HUES64 (cell line): ENCODE data around the gene ZNF443. TPM values are rescaled to one million over a fixed set of nuclear protein-coding genes. Genes with fewer than 3 reads are reported as not detected.
"Not testable (repeated sequence)": the region's sequence is repeated elsewhere in the genome, so short reads cannot be mapped to it uniquely, and the experiment has no call there.

Experiments used
- H3K27ac ChIP-seq: 2 replicates; pipeline ENCODE4 v1.7.0; 2013; ENCODE audit warnings: low read depth, low read length, inconsistent platforms
- H3K27me3 ChIP-seq: 2 replicates; pipeline ENCODE4 v1.6.1; 2013; ENCODE audit warnings: mild to moderate bottlenecking, low read length; ENCODE audit not compliant: insufficient read depth
- H3K36me3 ChIP-seq: 2 replicates; pipeline ENCODE4 v1.6.1; 2013; ENCODE audit warnings: mild to moderate bottlenecking, low read length; ENCODE audit not compliant: insufficient read depth
- H3K4me1 ChIP-seq: 2 replicates; pipeline ENCODE4 v1.6.1; 2013; ENCODE audit warnings: mild to moderate bottlenecking, low read length, moderate library complexity; ENCODE audit not compliant: insufficient read depth
- H3K4me3 ChIP-seq: 2 replicates; pipeline ENCODE4 v1.5.1; 2013; ENCODE audit warnings: mild to moderate bottlenecking, low read length, moderate library complexity
- H3K9ac ChIP-seq: 2 replicates; pipeline ENCODE4 v1.6.1; 2013; ENCODE audit warnings: mild to moderate bottlenecking, low read depth, low read length
- H3K9me3 ChIP-seq: 2 replicates; pipeline ENCODE4 v1.6.1; 2013; ENCODE audit warnings: low read depth, low read length; ENCODE audit not compliant: insufficient read depth
- WGBS: fragments of 150-250, 120-280 bp; methylation state at CpG from one replicate; pipeline ENCODE4 v1.1.7; 2013; ENCODE audit warnings: missing lambda C conversion rate; 5-methylcytosine and 5-hydroxymethylcytosine counted together
- polyA plus RNA-seq, 2 experiments: library from polyadenylated mRNA; stranded (reverse); fragments of 50-300 nt; gene quantifications; one replicate each; pipeline ENCODE4 v1.2.3, GENCODE V29; 2013

Gene ZNF443
- 4.9 TPM for polyA plus RNA-seq (2013, experiment 1 of 2)
- polyA plus RNA-seq (2013, experiment 2 of 2), result 6.0 TPM

DNA sequence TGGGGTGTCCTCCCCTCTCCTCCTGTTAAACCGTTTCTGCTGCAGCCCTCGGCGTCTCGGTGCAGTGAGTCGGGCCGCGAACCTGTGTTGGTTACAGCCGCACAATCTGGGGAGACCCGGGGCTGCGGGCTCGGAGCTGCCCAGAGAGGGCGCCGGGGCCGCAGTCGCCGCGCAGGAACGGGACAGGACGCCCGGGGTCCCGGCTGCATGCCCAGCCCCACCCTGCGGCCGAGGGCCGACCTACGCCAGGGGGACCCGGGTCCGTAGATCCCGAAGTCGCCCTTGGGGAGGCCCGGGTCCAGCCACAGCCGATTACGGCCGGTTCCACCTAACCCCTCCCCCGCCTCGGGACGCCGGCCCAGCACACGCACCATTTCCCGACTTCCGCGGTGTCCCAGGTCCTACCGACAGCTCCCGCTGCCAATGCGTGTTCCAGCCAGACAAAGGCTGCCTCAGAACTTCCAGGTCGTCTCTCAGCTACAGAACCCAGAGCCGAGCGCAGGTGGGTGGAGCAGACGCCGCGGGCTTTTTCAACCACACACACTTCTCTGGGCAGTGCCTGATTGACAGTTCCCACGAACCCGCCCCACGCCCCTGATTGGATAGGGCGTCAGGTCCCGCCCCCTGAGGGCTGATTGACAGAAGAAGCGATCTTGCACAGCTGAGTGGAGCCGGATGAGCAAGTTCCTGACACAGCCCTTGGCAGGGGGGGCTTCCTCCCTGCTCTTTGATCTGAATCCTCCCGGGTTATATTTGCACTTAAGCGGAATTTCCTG is at the start of gene ZNF443:
ZNF443 (minus strand) TSS at position 481 of the 776 bp plus-strand sequence; CDS start at position 374, 107 bp downstream.
- Histone ChIP-seq H3K27me3 (no peaks in the 10 kb centered on the region), H3K27ac (peak within 1 kb of the TSS; percentile 88), H3K9me3 (no peaks in the 10 kb centered on the region), H3K4me1 (no peaks in the 10 kb centered on the region), H3K9ac (peak within 1 kb of the TSS; percentile 88), H3K36me3 (no peaks in the 10 kb centered on the region), H3K4me3 (peak within 1 kb of the TSS; percentile 92)
- under 1% methylated on average over 59 of the region's 59 CpGs for WGBS

DNA sequence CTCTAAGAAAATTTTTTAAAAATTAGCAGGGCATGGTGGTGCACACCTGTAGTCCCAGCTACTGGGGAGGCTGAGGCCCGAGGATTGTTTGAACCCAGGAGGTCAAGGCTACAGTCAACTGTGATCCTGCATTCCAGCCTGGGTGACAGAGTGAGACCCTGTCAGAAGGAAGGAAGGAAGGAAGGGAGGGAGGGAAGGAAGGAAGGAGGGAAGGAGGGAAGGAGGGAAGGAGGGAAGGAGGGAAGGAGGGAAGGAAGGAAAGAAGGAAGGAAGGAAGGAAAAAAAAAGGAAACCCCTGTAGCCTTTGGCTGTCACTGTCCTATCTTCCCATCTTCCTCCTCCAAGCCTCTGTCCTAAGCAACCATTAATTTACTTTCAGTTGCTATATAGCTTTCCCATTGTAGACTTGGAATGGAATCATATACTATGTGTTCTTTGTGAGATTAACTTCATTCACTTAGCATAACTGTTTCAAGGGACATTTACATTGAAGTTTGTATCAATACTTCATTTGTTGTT is 45.5 kb upstream of the ZNF443 start:
- H3K27ac ChIP-seq, H3K9me3 ChIP-seq, H3K4me3 ChIP-seq, H3K36me3 ChIP-seq, H3K27me3 ChIP-seq, H3K9ac ChIP-seq, H3K4me1 ChIP-seq: not testable (repeated sequence)
- WGBS, result 89% methylated on average over 1 of the region's 1 CpG

DNA sequence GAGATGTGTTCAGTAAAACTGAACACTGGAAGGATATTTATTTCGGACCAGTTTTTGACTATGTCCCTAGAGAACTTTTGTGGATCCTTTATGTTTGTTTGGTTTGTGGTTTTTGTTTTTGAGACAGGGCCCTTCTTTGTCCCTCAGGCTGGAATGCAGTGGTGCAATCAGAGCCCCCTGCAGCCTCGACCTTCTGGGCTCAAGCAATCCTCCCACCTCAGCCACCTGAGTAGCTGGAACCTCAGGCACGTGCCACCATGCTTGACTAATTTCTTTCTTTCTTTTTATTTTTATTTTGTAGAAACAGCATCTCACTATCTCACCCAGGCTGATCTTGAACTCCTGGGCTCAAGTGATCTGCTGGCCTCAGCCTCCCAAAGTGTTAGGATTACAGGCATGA is 44.8 kb upstream of the ZNF443 start:
- Histone ChIP-seq H3K9me3 (no peaks in the 10 kb centered on the region), H3K27ac (no peak overlapping the region), H3K9ac (no peak overlapping the region), H3K36me3 (no peaks in the 10 kb centered on the region), H3K27me3 (peaks cover 8% of the 10 kb centered on the region), H3K4me3 (peak overlapping the region; percentile 81; the same call in 1 of the 2 replicates), H3K4me1 (peaks cover 5% of the 10 kb centered on the region; the same call in 1 of the 2 replicates)
- 59% methylated on average over 3 of the region's 3 CpGs for WGBS

DNA sequence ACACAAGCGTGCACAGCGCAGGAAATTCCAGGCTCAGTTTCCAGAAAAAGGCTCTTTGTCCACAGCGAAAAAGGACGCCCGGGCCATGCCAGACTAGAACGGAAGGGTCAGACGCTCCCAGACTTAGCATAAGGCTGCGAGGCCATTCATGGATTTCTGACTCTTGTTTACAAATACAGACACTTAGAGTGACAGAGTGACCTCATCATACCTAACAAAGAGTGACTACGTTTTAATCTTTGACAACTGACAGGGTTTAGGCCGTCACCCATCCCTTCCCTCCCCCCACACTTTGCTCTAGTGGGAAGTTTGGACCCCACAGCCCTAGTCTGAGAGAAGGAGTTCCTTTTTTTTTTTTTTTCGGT is 44.2 kb upstream of the ZNF443 start:
- 3% methylated on average over 11 of the region's 11 CpGs for WGBS
- no peak overlapping the region for H3K27ac ChIP-seq
- peak overlapping the region; percentile 81 for H3K4me3 ChIP-seq
- no peaks in the 10 kb centered on the region for H3K36me3 ChIP-seq
- H3K9me3 ChIP-seq, result no peaks in the 10 kb centered on the region
- H3K27me3 ChIP-seq, result peaks cover 8% of the 10 kb centered on the region
- peak overlapping the region; percentile 16; the same call in 1 of the 2 replicates for H3K9ac ChIP-seq
- peaks cover 5% of the 10 kb centered on the region; the same call in 1 of the 2 replicates for H3K4me1 ChIP-seq

DNA sequence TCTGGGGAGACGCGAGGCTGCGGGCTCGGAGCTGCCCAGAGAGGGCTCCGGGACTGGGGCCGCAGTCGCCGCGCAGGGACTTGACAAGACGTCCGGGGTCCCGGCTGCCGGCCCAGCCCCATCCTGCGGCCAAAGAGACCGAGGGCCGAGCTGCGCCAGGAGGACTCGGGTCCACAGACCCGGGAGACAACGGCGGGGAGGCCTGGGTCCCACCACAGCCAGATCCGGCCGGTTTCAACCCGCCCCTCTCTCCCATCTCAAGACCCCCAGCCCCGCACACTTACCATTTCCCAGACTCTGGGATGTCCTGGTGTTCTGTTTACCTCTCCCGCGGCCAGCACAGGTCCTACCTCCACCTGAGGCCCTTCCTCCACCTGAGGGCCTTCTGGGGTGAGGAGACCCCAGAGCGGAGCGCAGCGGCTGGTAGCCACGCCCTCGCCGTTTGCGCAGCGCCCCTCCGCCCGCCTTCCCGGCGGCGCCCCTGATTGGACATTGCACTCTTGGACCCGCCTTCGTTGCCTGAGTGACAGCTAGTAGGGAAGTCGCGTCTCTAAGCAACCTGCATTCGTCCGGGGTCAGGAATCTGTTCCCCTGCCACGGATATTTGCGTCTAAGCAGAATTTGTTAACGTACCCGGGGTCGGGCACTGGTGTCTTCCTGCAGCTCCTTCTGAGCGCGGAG is 43.7 kb upstream of the ZNF443 start, which contains the start of gene ZNF709:
ZNF709 (minus strand) TSS at position 446 of the 681 bp plus-strand sequence; CDS start at position 287, 159 bp downstream.
- peak within 1 kb of the TSS; percentile 70 for H3K9ac ChIP-seq
- H3K27me3 ChIP-seq, result peaks cover 8% of the 10 kb centered on the region
- H3K27ac ChIP-seq, result no peak within 1 kb of the TSS
- H3K4me1 ChIP-seq, result peaks cover 5% of the 10 kb centered on the region; the same call in 1 of the 2 replicates
- under 1% methylated on average over 53 of the region's 53 CpGs for WGBS
- peak within 1 kb of the TSS; percentile 81 for H3K4me3 ChIP-seq
- no peaks in the 10 kb centered on the region for H3K9me3 ChIP-seq
- H3K36me3 ChIP-seq, result no peaks in the 10 kb centered on the region

DNA sequence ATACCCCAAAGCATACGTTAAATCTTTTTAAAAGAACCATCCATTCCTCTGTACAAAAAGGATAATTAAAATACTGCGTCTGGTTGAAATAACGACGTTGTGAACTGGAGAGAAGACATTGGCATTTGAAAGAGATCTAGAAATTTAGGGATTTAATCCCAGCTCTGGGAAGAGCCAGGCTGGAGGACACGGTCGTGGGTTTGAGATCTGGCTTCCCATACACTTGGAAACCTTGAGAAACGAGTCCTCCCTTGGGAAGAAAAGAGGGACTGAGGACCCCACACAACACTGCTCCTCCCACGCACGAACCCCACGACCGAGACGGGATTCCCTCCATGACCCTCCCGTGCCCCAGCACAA is 43.2 kb upstream of the ZNF443 start:
- Histone ChIP-seq H3K4me1 (peaks cover 5% of the 10 kb centered on the region; the same call in 1 of the 2 replicates), H3K9me3 (no peaks in the 10 kb centered on the region), H3K9ac (peak overlapping the region; percentile 70), H3K27me3 (peaks cover 8% of the 10 kb centered on the region), H3K36me3 (no peaks in the 10 kb centered on the region), H3K27ac (no peak overlapping the region), H3K4me3 (peak overlapping the region; percentile 81)
- WGBS, result 3% methylated on average over 13 of the region's 13 CpGs

DNA sequence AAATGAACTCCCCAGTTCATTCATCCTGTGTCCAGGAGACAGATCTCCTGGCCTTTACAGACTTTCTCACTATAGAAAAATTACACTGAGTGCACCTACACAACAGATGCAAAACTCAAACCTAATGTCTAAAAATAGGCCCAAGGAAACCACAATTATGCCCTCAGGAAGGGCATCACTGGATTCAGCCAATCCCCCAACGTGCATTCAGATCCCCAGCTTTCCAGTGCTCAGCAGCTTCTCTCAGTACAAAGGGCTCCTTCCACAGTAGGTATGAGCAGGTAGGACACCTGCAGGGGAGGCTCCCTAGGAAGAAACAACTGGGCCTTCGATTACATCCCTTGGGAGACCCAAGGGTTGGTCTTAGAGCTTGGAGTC is 41.7 kb upstream of the ZNF443 start:
- Histone ChIP-seq H3K4me1 (peaks cover 5% of the 10 kb centered on the region; the same call in 1 of the 2 replicates), H3K4me3 (no peak overlapping the region; the same call in 1 of the 2 replicates), H3K9me3 (no peaks in the 10 kb centered on the region), H3K27me3 (peaks cover 8% of the 10 kb centered on the region), H3K27ac (no peak overlapping the region), H3K9ac (no peak overlapping the region), H3K36me3 (no peaks in the 10 kb centered on the region)
- WGBS, result 85% methylated on average over 2 of the region's 2 CpGs

DNA sequence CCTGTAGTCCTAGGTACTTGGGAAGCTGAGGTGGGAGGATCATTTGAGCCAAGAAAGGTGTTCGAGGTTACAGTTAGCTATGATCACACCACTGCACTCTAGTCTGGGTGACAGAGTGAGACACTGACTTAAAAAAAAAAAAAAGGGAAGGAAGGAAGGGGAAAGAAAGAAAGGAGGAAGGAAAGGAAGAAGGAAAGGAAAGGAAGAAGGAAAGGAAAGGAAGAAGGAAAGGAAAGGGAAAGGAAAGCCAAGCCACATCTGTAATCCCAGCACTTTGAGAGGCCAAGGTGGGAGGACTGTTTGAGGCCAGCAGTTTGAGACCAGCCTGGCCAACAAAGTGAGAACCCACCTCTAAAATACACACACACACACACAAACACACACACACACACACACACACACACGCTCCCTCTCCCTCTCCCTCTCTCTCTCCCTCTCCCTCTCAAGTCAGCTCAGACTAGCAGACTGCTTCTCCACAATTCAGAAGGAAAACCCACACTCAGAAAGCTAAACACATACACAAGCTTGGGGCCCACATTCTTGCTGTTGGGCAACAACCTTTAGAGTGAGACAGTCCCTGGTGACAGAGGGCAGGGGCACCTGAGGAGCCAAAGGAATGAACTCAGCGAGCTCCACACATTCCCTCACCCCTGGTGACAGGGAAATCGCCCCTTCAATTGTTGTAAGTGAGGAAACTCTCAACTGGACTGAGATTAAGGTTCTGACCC is 41.1 kb upstream of the ZNF443 start:
- H3K9ac ChIP-seq, result no peak overlapping the region
- 84% methylated on average over 4 of the region's 4 CpGs for WGBS
- H3K4me1 ChIP-seq, result peaks cover 5% of the 10 kb centered on the region; the same call in 1 of the 2 replicates
- no peak overlapping the region for H3K4me3 ChIP-seq
- H3K27me3 ChIP-seq, result peaks cover 8% of the 10 kb centered on the region
- no peaks in the 10 kb centered on the region for H3K36me3 ChIP-seq
- H3K27ac ChIP-seq, result no peak overlapping the region
- no peaks in the 10 kb centered on the region for H3K9me3 ChIP-seq

DNA sequence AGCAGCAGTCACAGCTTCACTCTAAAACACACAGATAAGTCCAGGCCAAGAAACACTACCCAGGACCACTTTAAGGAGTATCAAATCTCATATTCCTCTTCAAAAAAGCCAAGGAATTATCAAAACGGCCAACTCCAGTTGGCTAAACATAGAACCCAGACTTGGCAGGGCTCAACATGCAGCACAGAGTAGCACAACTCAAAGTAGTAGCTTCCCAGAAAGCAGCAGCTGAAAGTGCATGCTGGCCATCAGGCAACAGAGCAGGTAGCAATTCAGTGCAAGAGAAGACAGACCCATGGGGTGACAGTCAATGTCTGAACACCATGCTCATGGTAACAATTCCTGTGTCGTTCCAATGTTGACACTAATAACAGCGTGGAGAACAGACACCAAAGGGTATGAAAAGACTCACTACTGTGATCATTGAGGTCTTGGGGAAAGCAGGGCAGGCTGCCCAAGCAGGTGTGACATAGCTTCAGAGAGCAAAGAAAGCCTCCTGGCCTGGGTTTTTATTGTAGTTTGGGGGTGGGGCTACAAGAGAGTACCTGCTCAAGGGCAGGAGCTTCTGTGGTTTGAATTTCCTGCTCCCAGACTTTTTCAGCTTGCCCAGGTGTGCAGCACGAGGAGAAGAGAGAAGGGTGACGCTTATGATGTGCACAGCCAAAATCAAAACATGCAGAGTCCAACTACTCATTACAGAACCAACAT is 37.6 kb upstream of the ZNF443 start:
- H3K4me1 ChIP-seq, result no peaks in the 10 kb centered on the region
- H3K9me3 ChIP-seq, result peaks cover 5% of the 10 kb centered on the region; the same call in 1 of the 2 replicates
- H3K4me3 ChIP-seq, result no peak overlapping the region
- WGBS, result 87% methylated on average over 5 of the region's 5 CpGs
- H3K36me3 ChIP-seq, result no peaks in the 10 kb centered on the region
- H3K9ac ChIP-seq, result no peak overlapping the region
- H3K27ac ChIP-seq, result no peak overlapping the region
- no peaks in the 10 kb centered on the region for H3K27me3 ChIP-seq

DNA sequence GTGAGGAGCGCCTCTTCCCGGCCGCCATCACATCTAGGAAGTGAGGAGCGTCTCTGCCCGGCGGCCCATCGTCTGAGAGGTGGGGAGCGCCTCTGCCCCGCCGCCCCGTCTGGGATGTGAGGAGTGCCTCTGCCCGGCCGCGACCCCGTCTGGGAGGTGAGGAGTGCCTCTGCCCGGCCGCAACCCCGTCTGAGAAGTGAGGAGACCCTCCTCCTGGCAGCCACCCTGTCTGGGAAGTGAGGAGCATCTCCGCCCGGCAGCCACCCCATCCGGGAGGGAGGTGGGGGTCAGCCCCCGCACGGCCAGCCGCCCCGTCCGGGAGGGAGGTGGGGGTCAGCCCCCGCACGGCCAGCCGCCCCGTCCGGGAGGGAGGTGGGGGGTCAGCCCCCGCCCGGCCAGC is 26.8 kb upstream of the ZNF443 start:
- not testable (repeated sequence) for H3K4me1 ChIP-seq, H3K4me3 ChIP-seq, H3K27ac ChIP-seq, H3K27me3 ChIP-seq, H3K9ac ChIP-seq
- H3K9me3 ChIP-seq, result peaks cover 74% of the 10 kb centered on the region
- peaks cover 24% of the 10 kb centered on the region for H3K36me3 ChIP-seq
- 96% methylated on average over 33 of the region's 33 CpGs for WGBS
